GM18870 (cell line): Measurements from ENCODE around the gene WNT4.
"Not testable (repeated sequence)": the region's sequence is repeated elsewhere in the genome, so short reads cannot be mapped to it uniquely, and the experiment has no call there.

Experiments
- ATAC-seq: cut with Tn5 transposase; IDR thresholded peaks from one replicate; pipeline ENCODE4 v1.9.1; 2021; ENCODE audit warnings: moderate library complexity; ENCODE audit not compliant: unreplicated experiment

The WNT4 gene

DNA sequence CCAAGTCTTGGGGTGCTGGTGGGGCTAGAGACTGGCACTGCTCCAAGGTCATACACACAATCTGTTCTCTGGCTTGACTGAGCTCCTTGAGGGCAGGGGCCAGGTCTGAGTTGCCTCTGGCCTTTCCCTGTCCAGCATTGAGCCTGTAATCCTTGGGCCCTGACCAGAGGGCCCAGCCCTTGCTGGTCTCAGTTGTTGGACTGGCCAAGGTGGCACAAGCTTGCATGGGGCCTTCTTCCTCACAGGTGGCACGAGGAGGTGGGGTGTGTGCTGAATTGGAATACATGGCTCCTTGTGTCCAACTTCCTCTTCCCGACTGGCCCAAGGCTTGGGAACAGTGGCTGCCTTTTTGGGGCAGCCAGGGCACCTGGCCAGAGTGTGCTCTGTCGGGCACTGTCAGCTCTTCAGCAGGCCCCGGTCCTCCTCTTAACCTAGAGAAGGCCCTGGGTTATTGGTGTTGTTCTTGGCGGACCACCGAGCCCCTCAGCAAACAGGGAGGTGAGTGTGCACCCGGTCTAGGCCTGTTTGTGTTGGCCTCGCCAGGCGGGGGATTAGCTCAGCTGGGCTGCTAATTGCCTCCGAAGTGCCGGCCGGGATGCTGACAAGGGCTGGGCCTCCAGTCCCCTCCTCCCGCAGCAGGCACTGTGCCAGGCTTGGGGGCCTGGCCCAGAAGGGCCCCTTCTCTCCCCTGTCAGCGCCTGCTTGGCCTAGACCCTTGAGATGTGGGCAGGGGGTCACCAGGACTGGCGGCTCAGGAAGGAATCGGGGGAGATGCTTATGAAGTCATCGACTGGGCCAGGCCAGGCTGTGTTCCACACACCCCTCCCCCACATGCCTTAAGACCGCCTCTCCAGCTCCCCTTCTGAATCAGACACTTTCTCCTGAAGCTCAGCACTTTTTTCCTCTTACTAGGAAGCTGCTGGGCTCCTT is 28.5 kb downstream of the WNT4 start:
- ATAC-seq, result no peak

DNA sequence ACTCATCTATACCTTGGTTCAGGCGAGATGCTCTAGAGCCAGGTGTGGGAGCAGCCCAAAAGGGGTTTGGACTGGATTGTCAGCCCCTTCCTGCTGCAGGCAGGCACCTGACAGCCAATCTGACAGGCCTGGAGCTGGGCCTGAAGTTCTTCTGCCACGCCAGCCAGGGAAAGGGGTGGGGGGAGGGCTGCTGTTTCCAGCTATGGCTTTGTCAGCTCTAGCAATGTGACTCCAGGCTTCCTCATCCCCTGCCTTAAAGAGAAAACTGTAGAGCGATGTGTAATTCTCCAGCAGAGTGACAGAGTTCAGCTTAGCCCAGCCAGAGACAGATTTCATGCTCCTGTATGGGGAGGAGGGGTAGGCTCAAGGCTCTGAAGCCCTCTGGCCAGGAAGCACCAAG is 30.3 kb downstream of the WNT4 start:
- no peak for ATAC-seq

DNA sequence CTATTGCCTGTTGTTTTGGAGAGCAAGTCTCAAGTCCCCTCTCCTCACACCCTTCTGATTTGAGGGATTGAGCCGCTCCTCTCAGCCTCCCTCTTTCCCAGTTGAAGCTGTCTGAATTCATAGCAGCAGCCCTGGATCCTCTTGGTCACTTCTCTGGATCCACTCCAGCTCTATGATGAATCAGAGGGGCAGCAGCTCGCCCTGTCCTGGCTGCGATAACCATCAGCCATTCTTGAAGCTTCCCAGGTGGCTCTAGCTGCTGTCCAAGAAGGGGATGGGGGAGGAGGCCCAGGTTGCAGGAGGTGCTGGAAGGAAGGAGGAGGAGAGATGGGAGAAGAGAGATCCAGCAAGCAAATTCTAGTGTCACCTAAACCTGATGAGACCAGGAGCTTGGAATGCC is 31.3 kb downstream of the WNT4 start:
- ATAC-seq, result no peak

DNA sequence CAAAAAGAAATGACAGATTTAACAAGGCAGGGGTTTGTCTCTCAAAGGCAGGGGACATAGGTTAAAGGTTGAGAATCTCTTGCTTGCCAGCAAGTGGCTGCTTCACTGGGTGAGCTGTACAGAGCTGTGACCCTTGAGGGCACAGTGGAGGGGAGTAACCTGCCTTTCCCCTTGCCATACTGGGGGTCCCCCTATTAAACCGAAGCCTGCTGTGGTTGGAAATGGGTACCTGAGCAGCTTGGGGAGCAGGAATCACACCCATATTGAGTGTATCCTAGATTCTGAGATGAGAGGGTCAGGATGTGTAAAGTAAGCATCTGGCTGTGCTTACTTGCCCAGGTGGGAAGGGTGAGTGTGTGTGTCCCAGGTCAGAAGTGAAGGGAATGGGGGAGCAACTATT is 31.8 kb downstream of the WNT4 start:
- no peak for ATAC-seq

DNA sequence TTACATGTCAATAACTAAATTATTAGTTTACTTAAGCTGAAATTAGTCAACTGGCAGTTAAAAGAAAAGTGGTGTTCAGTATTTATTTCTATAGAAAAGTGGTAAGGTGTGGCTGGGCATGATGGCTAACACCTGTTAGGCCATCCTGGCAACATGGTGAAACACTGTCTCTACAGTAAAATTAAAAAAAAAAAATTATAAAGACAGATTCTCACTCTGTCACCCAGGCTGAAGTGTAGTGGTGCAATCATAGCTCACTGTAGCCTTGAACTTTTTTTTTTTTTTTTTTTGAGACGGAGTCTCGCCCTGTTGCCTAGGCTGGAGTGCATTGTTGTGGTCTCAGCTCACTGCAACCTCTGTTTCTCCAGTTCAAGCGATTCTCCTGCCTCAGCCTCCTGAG is 32.9 kb downstream of the WNT4 start:
- ATAC-seq, result no peak

DNA sequence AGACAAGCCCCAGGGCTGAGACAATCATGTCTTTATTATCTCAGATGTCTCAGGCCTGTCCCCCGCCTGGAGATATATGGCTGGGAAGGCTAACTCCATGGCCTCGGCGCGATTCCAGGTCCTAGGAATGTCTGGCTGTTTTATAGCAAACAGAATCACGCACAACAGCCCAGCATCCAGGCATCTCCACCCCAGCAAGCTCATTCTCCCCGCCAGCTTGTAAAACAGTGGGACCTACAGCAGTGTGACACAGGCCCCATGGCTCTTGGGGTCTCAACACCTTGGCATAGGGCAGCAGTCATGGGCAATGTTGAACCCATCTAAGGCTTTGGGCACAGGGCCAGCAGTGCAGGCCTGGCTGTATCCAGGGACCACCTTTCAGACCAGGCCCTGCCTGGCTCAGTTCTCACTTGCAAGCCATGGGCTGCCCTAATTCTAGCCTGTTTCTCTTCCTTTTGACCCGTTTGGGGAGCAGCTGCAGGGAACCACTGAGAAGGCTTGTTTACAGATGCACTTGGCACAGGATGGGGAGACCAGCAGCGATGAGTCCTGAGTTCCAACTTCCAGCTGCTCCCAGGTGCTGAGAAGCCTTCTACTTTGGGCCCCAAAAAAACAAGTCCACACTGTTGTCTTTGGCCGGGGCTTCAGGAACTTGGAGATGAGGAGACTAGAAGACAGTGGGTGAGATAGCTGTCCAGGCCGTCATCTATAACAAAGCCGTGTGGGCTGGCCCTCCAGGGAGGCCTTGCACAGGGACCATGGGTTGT is 34.4 kb downstream of the WNT4 start:
- ATAC-seq, result no peak

DNA sequence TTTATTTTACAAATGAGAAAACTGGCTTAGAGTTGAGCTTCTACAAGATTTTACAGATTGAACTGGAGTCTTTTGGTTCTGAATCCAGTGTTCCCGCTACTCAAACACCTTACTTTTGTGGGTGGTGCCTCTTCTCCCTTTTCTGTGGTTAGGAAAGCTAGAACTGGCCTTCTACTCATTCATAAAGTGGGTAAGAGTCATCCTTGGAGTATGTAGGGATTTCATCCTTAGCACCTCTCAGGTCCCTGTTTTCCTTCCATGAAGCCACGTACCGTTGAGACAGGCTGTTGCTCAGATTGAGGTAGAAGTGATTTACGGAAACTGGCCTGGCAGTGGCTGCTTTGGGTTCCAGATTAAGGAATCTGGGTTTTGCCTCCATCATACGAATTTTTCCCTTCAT is 35.8 kb downstream of the WNT4 start:
- no peak for ATAC-seq

DNA sequence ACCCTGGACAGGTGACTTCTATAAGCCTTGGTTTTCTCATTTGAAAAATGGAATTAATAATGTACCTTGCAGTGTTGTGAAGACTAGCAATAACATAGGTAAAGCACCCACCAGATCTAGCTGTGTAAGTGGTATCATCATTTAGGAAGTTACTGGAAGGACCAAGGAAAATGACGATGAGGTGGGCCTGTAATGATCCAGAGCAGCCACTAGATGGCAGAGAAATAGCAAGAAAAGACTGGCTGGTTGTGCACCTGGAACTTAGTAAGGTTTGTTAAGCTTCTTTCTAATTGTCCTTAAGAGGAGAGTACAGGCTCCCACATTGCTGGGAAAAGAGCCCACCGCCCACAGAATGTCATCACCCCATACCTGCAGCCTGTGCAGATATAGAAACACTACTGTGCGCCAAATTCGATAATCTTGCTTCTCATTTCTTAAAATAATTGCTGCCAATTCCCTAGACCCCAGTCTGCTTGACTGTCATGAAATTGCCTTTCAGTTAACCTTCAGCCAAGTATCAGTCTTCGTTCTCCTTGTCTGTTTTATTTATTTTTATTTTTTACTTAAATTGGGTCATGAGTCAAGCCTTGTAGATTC is 37.2 kb downstream of the WNT4 start:
- ATAC-seq, result no peak

DNA sequence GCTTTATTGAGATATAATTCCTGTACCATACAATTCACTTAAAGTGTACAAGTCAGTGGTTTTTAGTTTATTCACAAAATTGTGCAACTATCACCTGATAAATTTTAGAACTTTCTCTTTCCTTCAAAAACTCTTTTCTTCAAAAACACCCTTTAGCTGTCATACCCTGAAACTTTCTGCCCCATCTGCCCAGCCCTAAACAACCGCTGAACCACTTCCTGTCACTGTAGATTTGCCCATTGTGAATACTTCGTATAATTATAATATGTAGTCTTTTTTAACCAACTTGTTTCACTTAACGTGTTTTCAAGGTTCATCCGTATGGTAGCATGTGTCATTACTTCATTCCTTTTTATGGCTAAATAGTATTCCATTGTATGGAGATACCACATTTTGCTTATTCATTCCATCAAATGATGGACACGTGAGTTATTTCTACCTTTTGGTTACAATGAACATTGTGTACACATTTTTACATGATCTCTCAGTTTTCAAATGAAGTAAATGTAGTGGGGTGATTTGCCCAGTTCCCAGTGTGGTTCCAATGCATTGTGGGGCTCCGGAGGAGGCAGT is 37.9 kb downstream of the WNT4 start:
- ATAC-seq, result no peak

DNA sequence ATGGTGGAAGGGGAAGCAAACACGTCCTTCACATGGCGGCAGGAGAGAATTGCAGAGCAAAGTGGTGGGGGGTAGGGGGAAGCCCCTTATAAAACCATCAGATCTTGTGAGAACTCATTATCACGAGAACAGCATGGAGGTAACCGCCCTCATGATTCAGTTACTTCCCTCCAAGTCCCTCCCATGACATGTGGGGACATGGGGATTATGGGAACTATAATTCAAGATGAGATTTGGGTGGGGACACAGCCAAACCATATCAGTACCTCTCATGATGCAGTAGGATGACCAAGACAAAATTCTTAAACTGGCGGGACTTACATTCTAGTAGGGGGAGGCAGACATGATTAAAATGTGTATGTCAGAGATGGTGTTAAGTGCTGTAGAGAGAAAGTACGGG is 38.8 kb downstream of the WNT4 start:
- ATAC-seq, result no peak

DNA sequence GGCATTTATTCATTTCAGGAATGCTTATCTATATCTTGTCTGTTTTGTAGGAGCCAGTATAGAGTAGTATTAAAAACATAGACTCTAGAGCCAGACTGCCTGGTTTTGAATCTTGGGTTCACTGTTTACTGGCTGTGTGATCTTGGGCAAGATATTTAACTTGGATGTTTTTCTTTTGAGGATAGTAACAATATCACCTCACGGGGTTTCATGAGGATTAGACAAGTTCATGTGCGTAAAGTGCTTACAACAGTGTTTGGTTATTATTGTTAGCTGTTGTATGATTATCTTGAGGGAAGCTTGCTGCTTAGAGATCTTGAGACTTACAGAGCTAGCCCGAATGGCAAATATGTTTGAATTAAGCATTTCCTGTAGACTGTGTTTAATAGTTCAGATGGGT is 40.2 kb downstream of the WNT4 start:
- no peak for ATAC-seq

DNA sequence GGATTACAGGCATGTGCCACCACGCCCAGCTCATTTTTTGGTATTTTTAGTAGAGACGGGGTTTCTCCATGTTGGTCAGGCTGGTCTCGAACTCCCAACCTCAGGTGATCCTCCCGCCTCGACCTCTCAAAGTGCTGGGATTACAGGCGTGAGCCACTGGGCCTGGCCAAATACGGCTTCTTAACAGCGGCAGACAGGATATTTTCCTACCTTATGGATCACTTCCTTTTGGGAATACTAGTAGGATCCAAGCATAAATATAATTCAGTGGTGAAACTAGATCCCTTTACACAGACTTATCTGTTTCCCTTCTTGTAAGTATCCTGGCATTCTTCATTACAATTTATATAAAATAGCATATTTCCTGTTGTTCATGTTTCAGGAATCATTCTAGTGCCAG is 40.9 kb downstream of the WNT4 start:
- no peak for ATAC-seq

DNA sequence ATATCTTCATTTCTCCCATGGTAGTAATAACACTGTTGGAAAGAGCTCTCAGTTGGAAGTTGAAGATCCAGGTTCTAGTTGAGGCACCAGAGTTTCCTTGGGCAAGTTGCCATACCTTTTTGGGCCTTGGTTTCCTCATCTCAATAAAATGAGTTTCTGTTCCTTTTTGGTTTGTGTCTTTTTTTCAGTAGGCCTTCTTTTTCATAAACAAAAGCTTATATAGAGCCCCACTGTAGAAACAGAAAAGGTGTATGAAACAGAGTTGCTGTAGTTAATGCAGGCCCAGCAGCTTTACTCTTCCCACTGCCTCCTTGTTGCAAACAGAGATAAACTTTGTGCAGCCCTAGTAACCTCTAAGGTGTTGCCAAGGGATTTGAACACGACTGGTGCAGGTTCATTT is 41.7 kb downstream of the WNT4 start:
- no peak for ATAC-seq

DNA sequence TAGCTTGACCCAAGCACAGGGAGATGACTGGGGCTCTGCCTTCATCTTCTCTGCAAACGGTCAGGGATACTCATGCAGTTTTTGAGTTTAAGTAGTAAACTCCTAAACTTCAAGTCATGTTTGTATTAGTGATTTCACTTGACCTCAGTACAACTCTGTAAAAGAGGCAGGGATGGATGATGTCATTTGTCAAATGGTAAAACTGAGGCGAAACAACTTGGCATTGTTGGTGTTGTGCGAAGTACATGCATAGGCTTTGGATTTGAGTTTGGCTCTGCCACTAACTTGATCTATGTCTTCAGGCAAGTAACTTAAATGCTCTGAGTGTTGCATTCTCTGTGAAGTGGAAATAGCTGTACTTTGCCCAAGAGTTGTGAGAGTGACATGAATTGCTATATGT is 42.7 kb downstream of the WNT4 start:
- no peak for ATAC-seq

DNA sequence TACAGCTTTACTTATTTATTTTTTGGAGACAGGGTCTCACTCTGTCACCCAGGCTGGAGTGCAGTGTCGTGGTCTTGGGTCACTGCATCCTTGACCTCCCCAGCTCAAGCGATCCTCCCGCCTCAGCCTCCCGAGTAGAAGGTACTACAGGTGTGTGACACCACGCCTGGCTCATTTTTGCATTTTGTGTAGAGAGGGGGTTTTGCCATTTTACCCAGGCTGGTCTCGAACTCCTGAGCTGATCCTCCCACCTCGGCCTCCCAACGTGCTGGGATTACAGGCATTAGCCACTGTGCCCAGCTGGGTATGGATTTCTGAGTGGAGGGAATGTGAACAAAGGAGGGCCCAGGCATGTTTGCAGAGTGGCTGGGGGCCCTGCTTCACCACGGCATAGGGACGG is 44.1 kb downstream of the WNT4 start:
- no peak for ATAC-seq

DNA sequence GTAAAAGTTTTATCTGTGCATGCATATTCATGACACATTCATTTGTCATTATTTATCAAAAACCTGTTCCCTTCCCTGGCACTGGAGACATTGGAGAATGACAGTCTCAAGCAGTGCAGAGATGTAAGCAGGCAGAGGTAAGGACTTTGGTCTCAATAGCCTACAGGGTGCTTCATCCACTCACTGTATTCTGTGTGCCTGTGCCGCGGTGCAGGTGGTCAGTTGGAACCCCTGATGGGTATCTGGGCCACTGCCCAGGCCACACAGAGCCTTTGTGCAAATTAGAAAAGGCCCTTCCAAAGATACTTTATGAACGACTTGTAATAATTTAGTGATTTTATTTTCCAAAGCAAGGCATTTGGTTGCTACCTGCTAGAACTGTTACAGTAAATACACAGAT is 46.4 kb downstream of the WNT4 start:
- ATAC-seq, result no peak

DNA sequence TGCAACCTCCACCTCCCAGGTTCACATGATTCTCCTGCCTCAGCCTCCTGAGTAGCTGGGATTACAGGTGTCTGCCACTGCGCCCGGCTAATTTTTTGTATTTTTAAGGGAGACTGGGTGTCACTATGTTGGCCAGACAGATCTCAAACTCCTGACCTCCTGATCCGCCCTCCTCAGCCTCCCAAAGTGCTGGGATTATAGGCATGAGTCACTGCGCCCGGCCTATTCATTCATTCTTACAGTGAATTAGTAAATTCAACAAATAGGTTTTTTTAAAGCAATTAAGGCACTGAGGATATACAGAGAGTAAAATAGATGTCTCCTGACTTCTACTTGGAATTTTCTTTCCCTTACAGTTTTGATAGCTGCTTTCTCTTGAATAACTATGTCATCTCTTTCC is 46.9 kb downstream of the WNT4 start:
- ATAC-seq, result no peak

DNA sequence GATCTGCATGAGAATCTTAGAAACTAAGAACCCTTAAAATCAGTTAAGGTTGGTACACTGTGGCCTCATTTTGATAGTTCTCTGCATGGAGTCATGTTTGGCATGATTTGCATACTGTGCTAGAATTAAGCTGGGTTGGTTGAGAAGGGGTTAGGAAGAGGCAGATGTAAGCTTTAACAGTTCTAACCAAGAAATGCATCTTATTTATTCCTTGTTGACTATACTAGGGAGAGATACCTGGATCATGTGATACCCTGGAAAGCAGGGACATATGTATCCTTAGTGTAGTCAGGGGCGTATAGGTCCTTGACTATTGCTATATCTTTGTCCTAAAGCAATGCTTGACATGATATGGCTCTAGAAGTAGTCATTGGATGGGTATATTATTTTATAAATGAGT is 49.4 kb downstream of the WNT4 start:
- no peak for ATAC-seq

DNA sequence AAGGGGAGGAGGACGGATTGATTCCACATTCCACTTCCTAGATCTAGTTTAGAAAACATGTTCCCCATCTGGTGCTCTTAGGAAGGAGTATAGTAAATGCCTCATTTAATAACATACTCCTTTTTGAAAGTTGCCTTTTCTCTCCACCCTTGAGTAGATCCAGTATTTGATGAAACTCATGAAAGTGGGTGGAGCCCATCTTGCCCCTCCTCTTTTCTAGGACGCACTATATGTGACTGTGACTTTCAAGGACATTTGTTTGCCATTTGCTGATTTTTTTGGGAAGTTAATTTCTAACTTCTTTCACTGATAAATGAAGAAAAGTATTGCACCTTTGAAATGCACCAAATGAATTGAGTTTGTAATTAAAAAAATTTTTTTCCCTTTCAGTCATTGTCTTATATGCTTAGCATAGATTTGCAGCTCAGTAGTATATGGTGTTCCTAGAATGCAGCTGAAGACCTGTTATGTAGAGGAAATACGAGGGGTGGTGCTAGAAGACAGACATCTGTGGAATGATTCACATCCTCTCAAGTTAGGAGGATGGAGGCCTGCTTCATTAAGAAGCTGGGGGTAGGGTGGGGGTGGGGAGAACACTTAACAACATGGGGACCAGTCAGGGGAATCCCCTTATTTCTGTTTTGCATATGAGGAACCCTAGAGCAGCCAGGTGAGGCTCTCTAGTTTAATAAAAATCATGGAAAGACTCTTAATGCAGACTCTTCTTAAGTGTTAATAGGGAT is 50.7 kb downstream of the WNT4 start:
- ATAC-seq, result not testable (repeated sequence)

DNA sequence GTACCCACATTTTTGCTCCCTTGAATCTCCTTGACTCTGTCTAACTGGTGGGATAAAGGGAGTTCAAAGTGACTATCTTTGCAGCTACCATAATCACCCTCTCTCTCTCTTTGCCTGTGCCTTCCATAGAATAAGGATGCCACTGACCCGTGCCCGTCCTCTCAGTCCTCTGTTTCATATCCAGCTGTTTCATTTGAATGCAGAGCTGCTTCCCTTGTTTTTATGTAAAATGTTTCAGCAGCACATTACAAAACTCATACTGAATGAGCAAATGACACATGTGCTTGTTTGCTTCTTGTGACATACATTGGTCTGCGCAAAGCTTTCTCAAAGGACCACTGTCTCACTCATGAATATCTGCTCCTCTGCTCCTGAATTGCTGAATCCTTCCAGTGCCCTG is 52.0 kb downstream of the WNT4 start:
- no peak for ATAC-seq

DNA sequence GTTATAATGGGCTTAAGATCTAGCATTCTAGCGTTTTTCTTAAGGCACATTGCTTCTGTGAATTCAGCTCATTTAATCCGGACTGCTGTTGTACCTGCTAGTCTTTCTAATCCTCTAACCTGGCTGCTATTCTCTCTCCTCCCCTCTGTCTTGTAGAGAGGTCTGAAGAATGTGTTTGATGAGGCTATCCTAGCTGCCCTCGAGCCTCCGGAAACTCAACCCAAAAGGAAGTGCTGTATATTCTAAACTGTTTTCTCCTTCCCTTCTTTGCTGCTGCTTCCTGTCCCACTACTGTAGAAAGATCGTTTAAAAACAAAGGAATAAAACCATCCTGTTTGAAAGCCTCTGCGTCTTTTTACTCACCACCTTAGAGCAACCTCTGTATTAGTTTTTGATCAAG is 53.1 kb downstream of the WNT4 start:
- no peak for ATAC-seq
